ENCODE results near the gene STT3B. TPM values are rescaled to one million over a fixed set of nuclear protein-coding genes. Genes with fewer than 3 reads are reported as not detected.

STT3B gene
- 100 to 1,000 TPM in 1 of 2 donors, 10 to 100 TPM in 1; 88.9 to 155 TPM for total RNA-seq

DNA sequence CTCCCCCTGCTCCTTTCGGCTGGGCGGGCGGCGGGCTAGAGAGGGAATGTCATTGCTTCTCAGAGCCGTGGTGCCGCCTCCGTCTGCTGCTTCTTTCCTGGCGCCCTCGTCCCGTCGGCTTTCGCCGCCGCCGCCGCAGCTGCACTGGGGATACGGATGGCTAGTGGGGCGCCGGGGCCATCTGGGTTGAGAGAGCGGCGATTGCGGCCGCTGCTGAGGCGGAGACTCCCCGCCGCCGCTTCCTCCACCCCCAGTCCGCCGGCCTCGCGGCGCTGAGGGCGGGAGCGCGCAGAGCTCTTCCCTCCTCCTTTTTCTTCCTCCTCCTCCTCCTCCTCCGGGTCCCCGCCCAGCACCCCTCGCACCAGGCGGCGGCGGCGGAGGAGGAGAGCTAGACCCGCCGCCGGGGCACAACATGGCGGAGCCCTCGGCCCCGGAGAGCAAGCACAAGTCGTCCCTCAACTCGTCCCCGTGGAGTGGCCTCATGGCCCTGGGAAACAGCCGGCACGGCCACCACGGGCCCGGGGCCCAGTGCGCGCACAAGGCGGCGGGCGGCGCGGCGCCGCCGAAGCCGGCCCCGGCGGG, at the start of gene STT3B:
STT3B (plus strand) TSS at position 339 of the 582 bp plus-strand sequence; CDS start at position 413, 74 bp downstream.
- Mint-ChIP-seq H3K4me3 (no peak within 1 kb of the TSS), H3K9me3 (no peaks in the 10 kb centered on the region), H3K4me1 (peaks cover 15% of the 10 kb centered on the region), H3K27ac (peak within 1 kb of the TSS; percentile 98), H3K36me3 (ENCODE audit: low read depth) (peaks cover 46% of the 10 kb centered on the region), H3K27me3 (no peaks in the 10 kb centered on the region)
- ATAC-seq (replicated peaks) = peak; percentile 60

DNA sequence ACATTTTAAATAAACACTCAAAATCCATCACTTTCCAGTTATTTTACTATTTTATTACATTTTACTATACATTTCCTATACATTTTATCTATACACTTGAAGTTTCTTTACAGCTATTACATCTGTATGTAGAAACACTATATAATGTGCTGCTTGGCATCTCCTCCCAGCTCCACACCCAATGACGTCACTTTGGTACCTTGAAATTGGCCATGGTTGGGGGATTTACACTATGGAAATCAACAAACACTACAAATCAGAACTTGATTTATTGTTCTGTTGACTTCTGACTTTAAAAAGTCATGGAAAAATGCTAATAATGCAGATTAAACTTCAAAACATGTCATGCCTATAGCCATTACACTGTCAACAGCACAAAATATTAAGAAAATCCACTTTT, 48.9 kb upstream of the STT3B start:
- no peaks in the 10 kb centered on the region for H3K36me3 Mint-ChIP-seq (ENCODE audit: low read depth)
- no peak overlapping the region for H3K27ac Mint-ChIP-seq
- no peaks in the 10 kb centered on the region for H3K4me1 Mint-ChIP-seq

DNA sequence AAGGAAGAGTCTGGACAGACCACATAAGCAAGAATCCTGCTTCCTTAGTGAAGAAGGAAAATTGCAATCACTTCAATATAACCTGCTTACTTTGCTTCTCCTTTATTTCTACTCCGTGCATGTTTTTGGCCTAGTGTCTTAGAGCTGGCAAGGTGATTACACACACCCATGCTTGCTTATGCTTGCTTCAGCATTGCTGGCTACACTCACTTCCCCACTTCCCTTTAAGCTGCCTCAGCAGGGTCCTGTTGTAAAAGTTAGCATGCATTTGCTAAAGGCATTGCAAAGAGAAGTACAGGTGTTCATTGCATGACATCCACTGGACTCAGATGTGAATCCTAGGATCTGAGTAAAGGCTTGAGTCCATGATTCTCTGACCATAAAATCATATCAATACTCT, 47.5 kb upstream of the STT3B start:
- peaks cover 6% of the 10 kb centered on the region for H3K9me3 Mint-ChIP-seq
- no peaks in the 10 kb centered on the region for H3K27me3 Mint-ChIP-seq
- no peak overlapping the region for H3K4me3 Mint-ChIP-seq
- H3K4me1 Mint-ChIP-seq = no peaks in the 10 kb centered on the region
- H3K36me3 Mint-ChIP-seq (ENCODE audit: low read depth) = no peaks in the 10 kb centered on the region
- H3K27ac Mint-ChIP-seq = no peak overlapping the region
- ATAC-seq (replicated peaks) = no peak

More for the DNA sequence above, 48.9 kb upstream of the STT3B start:
- H3K4me3 Mint-ChIP-seq = no peak overlapping the region
- H3K9me3 Mint-ChIP-seq = peaks cover 5% of the 10 kb centered on the region
- H3K27me3 Mint-ChIP-seq = no peaks in the 10 kb centered on the region
- ATAC-seq (replicated peaks) = no peak

DNA sequence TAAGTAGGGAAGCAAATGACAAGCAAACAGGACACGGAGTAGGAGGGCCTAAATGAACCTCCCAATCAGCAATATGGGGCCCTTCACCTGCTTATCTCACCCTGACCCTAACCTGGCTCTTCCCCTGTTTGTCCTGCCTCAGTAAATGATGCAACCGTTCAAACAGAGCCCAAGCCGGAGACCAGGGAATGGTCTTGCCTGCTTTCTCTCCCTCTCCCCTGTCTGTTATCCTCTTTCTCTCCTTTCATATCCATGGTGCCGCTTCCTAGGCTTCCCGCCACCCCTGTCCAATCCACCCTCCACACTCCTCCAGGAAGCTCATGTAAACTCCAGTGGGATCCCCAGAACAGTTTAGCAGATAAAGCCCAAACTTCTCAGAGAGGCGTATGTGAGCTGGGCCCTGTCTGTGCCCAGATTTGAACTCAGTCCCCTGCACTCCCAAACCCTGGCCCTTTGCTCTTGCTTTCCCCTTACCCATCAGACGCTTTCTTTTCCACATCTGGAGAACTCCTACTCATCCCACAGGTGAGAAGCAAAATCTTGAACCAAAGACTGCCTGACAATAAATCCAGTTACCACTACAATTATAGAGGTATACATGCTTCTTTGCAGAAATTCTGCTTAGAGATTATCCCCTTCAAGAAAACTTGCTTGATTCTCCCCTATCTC, 45.7 kb upstream of the STT3B start:
- Mint-ChIP-seq H3K4me3 (no peak overlapping the region), H3K27ac (no peak overlapping the region), H3K36me3 (ENCODE audit: low read depth) (no peaks in the 10 kb centered on the region), H3K9me3 (peaks cover 7% of the 10 kb centered on the region), H3K27me3 (no peaks in the 10 kb centered on the region), H3K4me1 (no peaks in the 10 kb centered on the region)
- ATAC-seq (replicated peaks) = no peak

DNA sequence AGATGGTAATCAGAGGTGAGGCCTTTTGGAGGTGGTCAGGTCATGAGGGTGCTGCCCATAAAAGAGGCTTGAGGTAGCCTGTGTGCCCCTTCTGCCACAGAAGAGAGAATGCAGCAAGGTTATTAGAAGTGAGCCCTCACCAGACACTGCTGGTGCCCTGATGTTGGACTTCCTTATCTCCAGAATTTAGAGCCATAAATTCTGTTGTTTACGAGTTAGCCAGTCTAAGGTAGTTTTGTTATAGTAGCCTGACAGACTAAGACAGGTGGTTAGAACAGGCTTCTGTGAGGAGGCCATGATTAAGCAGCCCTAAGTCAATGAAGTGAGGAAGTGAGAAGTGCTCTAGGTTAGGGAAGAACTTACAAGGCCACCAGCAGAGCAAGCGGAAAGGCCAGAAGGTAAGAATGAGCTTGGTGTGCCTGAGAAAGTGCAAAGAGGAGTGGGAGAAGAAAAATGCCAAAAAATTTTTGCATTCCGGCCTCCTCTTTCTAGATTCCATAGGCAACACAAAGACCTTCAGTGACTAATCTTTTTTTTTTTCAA, 44.2 kb upstream of the STT3B start:
- Mint-ChIP-seq H3K27ac (no peak overlapping the region), H3K4me3 (no peak overlapping the region), H3K36me3 (ENCODE audit: low read depth) (no peaks in the 10 kb centered on the region), H3K9me3 (peaks cover 11% of the 10 kb centered on the region), H3K4me1 (no peaks in the 10 kb centered on the region), H3K27me3 (no peaks in the 10 kb centered on the region)
- ATAC-seq (replicated peaks) = no peak

DNA sequence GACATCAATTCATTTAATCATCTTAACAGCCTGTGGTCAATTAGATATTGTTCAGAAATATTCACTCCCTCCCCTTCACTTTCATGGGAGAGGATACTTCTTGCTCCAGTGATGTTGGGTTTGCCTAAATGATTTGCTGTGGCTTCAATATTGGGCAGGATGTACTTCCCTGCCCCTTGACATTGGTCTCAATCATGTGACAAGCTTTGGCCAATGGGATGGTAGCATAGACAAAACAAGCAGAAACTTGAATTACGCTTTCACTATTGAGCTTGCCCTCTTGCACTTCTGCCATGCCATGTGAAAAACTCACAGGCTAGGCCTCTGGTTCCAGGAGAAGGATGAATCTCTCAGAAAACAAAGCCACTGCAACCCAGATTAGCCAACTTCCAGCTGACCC, 42.2 kb upstream of the STT3B start:
- H3K9me3 Mint-ChIP-seq = peaks cover 11% of the 10 kb centered on the region
- H3K36me3 Mint-ChIP-seq (ENCODE audit: low read depth) = no peaks in the 10 kb centered on the region
- H3K27me3 Mint-ChIP-seq = no peaks in the 10 kb centered on the region
- H3K27ac Mint-ChIP-seq = no peak overlapping the region
- H3K4me1 Mint-ChIP-seq = no peaks in the 10 kb centered on the region
- ATAC-seq (replicated peaks) = no peak
- H3K4me3 Mint-ChIP-seq = no peak overlapping the region

DNA sequence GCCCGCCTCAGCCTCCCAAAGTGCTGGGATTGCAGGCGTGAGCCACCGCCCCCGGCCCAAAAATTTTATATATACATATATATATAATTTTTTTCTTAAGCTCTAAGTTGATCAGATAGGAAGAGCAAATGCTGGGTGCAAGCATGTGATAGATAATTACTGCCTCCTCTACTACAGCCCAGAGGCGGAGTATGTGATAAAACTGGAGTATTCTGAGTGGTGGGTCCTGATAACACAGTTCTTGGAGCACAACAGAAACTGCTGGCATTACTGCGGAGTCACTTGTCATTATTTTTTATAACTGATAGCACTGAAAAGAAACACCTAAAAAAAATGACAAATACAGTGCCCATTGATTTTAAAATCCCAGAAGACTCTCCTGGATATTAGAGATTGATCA, 41.1 kb upstream of the STT3B start:
- H3K4me3 Mint-ChIP-seq = no peak overlapping the region
- no peak overlapping the region for H3K27ac Mint-ChIP-seq
- H3K27me3 Mint-ChIP-seq = no peaks in the 10 kb centered on the region
- no peaks in the 10 kb centered on the region for H3K4me1 Mint-ChIP-seq
- no peak for ATAC-seq (replicated peaks)
- peaks cover 11% of the 10 kb centered on the region for H3K9me3 Mint-ChIP-seq
- no peaks in the 10 kb centered on the region for H3K36me3 Mint-ChIP-seq (ENCODE audit: low read depth)

DNA sequence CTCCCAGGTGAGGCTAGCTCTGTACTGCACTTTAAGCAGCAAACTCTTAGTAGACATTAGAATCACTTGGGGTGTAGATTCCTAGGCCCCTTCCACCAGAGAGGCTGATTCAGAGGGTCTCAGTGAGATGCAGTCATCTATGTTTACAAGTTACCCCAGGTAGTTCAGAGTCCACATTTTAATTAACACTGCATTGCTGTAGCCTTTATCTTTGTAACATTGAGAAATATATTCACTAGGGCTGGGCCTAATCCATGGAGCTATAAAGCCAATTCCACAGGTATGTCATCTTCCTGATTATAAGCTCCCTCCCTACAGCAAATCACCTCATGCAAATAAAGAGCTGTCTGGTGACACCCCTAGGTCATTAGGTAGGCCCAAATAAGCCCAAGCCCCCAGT, 39.6 kb upstream of the STT3B start:
- H3K9me3 Mint-ChIP-seq = peaks cover 11% of the 10 kb centered on the region
- no peak for ATAC-seq (replicated peaks)
- H3K4me3 Mint-ChIP-seq = no peak overlapping the region
- H3K27me3 Mint-ChIP-seq = no peaks in the 10 kb centered on the region
- H3K4me1 Mint-ChIP-seq = no peaks in the 10 kb centered on the region
- H3K36me3 Mint-ChIP-seq (ENCODE audit: low read depth) = no peaks in the 10 kb centered on the region
- H3K27ac Mint-ChIP-seq = no peak overlapping the region

DNA sequence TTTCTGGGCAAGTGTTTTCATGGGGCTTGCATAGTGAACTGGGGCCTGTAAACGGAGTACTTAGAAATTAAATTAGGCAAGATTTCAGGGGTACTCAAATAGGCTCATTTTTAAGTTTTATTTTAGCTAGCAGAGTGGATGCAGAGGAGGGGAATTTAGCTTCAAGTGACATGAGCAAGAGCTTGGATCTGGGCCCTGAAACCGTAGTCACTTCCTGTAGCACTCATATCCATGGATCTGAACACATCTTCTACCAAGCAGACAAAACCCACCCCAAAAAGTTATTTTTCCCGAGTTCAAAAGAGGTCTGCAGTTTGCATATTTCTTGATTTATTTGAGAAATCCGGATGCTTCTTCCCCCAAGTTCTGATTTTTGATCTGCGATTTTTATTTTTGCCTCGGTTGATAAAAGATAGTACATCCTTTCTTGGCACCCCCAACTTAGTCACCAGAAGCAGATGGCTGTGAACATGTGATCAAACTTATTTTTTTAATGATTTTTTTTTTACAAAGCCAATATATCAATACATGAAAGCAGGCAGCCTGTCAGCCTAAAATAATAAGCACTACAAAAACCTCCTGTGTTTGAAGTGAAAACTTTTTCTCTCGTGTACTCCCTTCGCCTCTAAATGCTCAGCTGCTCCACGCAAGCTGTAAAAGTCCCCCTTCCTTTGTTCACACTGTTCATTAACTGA, 36.6 kb upstream of the STT3B start:
- H3K27ac Mint-ChIP-seq = no peak overlapping the region
- no peak overlapping the region for H3K4me3 Mint-ChIP-seq
- no peaks in the 10 kb centered on the region for H3K4me1 Mint-ChIP-seq
- H3K27me3 Mint-ChIP-seq = no peaks in the 10 kb centered on the region
- ATAC-seq (replicated peaks) = no peak
- H3K9me3 Mint-ChIP-seq = peaks cover 5% of the 10 kb centered on the region
- no peaks in the 10 kb centered on the region for H3K36me3 Mint-ChIP-seq (ENCODE audit: low read depth)

DNA sequence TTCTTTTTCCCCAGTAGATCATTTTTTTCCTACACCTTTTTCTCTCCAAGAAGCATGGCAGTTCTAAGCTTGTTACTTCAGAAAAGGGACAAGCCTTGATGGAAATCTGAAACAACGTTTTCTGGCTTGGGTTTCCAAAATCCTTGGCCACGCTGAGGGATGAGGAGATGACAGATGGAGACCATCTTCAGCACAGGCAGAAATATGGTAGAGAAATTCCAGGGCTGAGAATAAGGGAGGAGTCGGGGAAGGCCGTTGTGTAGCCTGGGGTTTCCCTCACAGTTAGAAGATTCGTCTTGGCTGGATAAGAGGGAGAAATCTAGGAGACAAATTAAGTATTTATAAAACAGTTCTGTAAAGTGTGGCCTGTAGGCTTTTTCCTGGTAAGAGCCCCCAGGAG, 33.9 kb upstream of the STT3B start:
- no peaks in the 10 kb centered on the region for H3K4me1 Mint-ChIP-seq
- no peaks in the 10 kb centered on the region for H3K36me3 Mint-ChIP-seq (ENCODE audit: low read depth)
- H3K4me3 Mint-ChIP-seq = no peak overlapping the region
- no peaks in the 10 kb centered on the region for H3K9me3 Mint-ChIP-seq
- ATAC-seq (replicated peaks) = no peak
- H3K27me3 Mint-ChIP-seq = no peaks in the 10 kb centered on the region
- no peak overlapping the region for H3K27ac Mint-ChIP-seq

DNA sequence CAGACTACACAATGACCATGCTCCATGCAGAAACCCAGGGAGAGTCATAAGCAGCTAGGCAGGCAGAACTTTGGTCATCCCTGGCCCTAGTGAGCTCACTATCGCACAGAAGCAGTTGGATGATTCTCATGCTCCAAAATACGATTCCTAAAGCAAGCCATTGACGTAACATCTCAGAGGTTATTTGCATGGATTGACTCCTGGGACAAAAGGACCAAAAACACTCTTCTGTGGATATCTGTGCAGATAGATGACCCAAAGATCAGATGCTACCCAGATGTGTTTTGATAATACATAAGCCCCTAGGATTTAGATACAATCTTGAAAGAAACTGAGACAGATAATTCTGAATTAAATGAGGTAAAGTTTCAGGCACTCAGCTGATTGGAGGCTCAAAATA, 33.4 kb upstream of the STT3B start:
- H3K36me3 Mint-ChIP-seq (ENCODE audit: low read depth) = no peaks in the 10 kb centered on the region
- no peaks in the 10 kb centered on the region for H3K9me3 Mint-ChIP-seq
- ATAC-seq (replicated peaks) = no peak

DNA sequence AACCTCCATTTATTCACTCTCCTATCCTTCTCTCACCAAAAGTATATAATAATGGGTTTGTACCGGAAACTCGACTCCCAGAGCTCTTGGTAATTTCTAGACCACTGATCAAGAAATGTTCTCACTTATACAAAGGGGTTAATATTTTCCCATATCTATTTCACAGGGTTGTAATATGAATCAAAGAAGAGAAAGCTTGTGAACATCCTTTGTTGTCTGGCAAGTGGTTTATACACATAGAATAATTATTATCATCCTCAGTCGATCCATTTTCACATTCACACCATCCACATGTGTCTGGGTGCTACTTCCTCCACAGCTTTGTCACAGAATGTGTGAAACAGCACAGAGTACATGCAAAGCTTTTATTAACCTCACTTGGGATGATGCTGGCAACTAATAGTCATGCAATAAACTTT, 29.9 kb upstream of the STT3B start:
- Mint-ChIP-seq H3K36me3 (ENCODE audit: low read depth) (no peaks in the 10 kb centered on the region), H3K27ac (no peak overlapping the region), H3K9me3 (no peaks in the 10 kb centered on the region), H3K4me1 (peaks cover 17% of the 10 kb centered on the region), H3K4me3 (no peak overlapping the region), H3K27me3 (no peaks in the 10 kb centered on the region)
- ATAC-seq (replicated peaks) = peak; percentile 49

More for the DNA sequence above, 33.4 kb upstream of the STT3B start:
- H3K27me3 Mint-ChIP-seq = no peaks in the 10 kb centered on the region
- no peak overlapping the region for H3K4me3 Mint-ChIP-seq
- H3K27ac Mint-ChIP-seq = no peak overlapping the region
- no peaks in the 10 kb centered on the region for H3K4me1 Mint-ChIP-seq

DNA sequence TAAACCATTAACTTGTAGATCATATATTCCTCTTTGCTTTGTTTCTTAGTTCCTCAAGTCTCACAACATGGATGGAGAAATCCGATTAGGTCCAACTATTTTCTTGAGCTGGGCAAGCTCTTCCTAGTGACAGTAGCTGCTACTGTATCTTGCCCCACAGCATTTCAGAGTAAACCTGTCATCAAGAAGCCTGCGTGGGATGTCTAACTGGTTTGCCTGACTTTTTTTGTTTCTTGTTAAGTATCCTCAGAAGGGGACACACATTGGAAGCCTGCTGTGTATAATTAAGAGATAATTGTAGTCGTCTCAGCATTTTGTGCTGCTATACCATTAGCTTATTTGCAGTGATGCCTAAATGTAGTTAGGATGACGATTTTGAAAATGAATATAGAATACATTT, 29.3 kb upstream of the STT3B start:
- no peak for ATAC-seq (replicated peaks)
- no peak overlapping the region for H3K4me3 Mint-ChIP-seq
- no peaks in the 10 kb centered on the region for H3K36me3 Mint-ChIP-seq (ENCODE audit: low read depth)
- peaks cover 19% of the 10 kb centered on the region for H3K4me1 Mint-ChIP-seq
- no peak overlapping the region for H3K27ac Mint-ChIP-seq
- H3K27me3 Mint-ChIP-seq = no peaks in the 10 kb centered on the region
- H3K9me3 Mint-ChIP-seq = no peaks in the 10 kb centered on the region

DNA sequence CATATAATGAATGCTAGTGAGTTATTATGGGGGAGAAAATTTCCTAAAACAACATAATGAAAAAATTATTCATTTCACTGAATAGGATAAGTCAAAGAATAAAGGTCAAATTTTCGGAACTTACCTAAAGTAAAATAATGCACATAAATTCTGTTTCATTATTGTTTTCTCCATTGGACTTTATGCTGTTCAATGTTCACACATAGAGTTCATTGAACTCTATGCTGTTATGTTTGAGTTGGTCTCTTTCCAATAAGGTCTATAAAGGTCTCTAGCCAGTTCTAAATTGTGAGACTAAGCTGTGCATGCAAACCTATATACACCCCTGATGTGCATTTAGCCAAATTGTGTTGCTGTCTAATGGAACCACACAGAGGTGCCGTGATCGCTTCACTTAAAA, 28.5 kb upstream of the STT3B start:
- Mint-ChIP-seq H3K4me1 (peaks cover 27% of the 10 kb centered on the region), H3K4me3 (no peak overlapping the region), H3K36me3 (ENCODE audit: low read depth) (no peaks in the 10 kb centered on the region), H3K27me3 (no peaks in the 10 kb centered on the region), H3K27ac (no peak overlapping the region), H3K9me3 (no peaks in the 10 kb centered on the region)
- ATAC-seq (replicated peaks) = no peak

Measured in activated T-helper 17 cell treated with anti-CD3 and anti-CD28 coated beads, Interleukin-2, amount 50 U/mL, for 72 hours (primary cell).